HEK293 (cell line): ENCODE results near the gene CABP4.

Experiments
- CTCF ChIA-PET: fragments of 350-600 bp; formaldehyde crosslinking; extraction: SDS; loops from one replicate; lab custom pipeline; 2021; ENCODE audit warnings: antibody characterized with exemption; lab: Yijun Ruan, JAX
- POLR2A ChIA-PET: fragments of 300-600 bp; formaldehyde crosslinking; extraction: SDS; loops from one replicate; lab custom pipeline; 2020; ENCODE audit warnings: antibody characterized with exemption, inconsistent platforms; lab: Yijun Ruan, JAX
- H3K27ac ChIP-seq: fragments of 200-500 bp; sonication (Bioruptor generic); 2 replicates; pipeline ENCODE4 v1.5.1; 2014; ENCODE audit warnings: low read depth, low read length, control low read depth, inconsistent platforms; ENCODE audit errors: extremely low read depth
- H3K36me3 ChIP-seq, 2 experiments: fragments of 200-500 bp in 1 of 2; sonication (Bioruptor generic) in 1 of 2; 1 replicate in 1 of 2; 2 replicates in 1 of 2; pipeline ENCODE4 v1.5.1; 2014 to 2017; ENCODE audit warnings: inconsistent platforms in 2 of 2, low read length in 2 of 2; ENCODE audit not compliant: control insufficient read depth in 2 of 2, insufficient read depth in 1 of 2
- H3K4me1 ChIP-seq: fragments of 200-500 bp; sonication (Bioruptor generic); 2 replicates; pipeline ENCODE4 v1.5.1; 2014; ENCODE audit warnings: mild to moderate bottlenecking, low read length, inconsistent platforms; ENCODE audit not compliant: control insufficient read depth, insufficient read depth
- H3K4me3 ChIP-seq: 2 replicates; pipeline ENCODE4 v1.5.1; 2011; ENCODE audit warnings: low read depth, mild to moderate bottlenecking, control low read depth, low read length, moderate library complexity
- H3K9me3 ChIP-seq: fragments of 200-500 bp; sonication (Bioruptor generic); 2 replicates; pipeline ENCODE4 v1.5.1; 2014; ENCODE audit warnings: low read depth, low read length, inconsistent platforms; ENCODE audit not compliant: control insufficient read depth, insufficient read depth
- AEBP2 ChIP-seq: fragments of 450-650 bp; formaldehyde crosslinking; IDR thresholded peaks from 2 replicates; pipeline ENCODE4 v1.5.1; 2016; ENCODE audit warnings: missing biosample characterization, missing genetic modification characterization, borderline replicate concordance
- KLF16 ChIP-seq: fragments of 450-650 bp; formaldehyde crosslinking; IDR thresholded peaks from 2 replicates; pipeline ENCODE4 v1.5.1; 2017; ENCODE audit warnings: missing biosample characterization, missing genetic modification characterization
- KLF7 ChIP-seq: fragments of 450-650 bp; formaldehyde crosslinking; IDR thresholded peaks from 2 replicates; pipeline ENCODE4 v1.5.1; 2016; ENCODE audit warnings: missing biosample characterization, missing genetic modification characterization, borderline replicate concordance
- PRDM4 ChIP-seq: fragments of 450-650 bp; formaldehyde crosslinking; IDR thresholded peaks from 2 replicates; pipeline ENCODE4 v1.5.1; 2017; ENCODE audit warnings: missing biosample characterization, missing genetic modification characterization
- ZBTB48 ChIP-seq: fragments of 450-650 bp; formaldehyde crosslinking; IDR thresholded peaks from 2 replicates; pipeline ENCODE4 v1.5.1; 2016; ENCODE audit warnings: missing biosample characterization, missing genetic modification characterization
- ZNF114 ChIP-seq: fragments of 450-650 bp; formaldehyde crosslinking; IDR thresholded peaks from 2 replicates; pipeline ENCODE4 v1.5.0; 2017; ENCODE audit warnings: missing biosample characterization, missing genetic modification characterization
- ZNF138 ChIP-seq: fragments of 450-650 bp; formaldehyde crosslinking; IDR thresholded peaks from 2 replicates; pipeline ENCODE4 v1.5.1; 2016; ENCODE audit warnings: missing biosample characterization, missing genetic modification characterization, borderline replicate concordance
- ZNF146 ChIP-seq: fragments of 450-650 bp; formaldehyde crosslinking; IDR thresholded peaks from 2 replicates; pipeline ENCODE4 v1.5.1; 2016; ENCODE audit warnings: missing biosample characterization, missing genetic modification characterization
- ZNF266 ChIP-seq: fragments of 450-650 bp; formaldehyde crosslinking; IDR thresholded peaks from 2 replicates; pipeline ENCODE4 v1.5.1; 2016; ENCODE audit warnings: missing biosample characterization, missing genetic modification characterization, low read depth
- ZNF37A ChIP-seq: fragments of 450-650 bp; IDR thresholded peaks from 2 replicates; pipeline ENCODE4 v1.5.1; 2018; ENCODE audit warnings: missing biosample characterization, missing genetic modification characterization
- ZNF416 ChIP-seq: fragments of 450-650 bp; formaldehyde crosslinking; IDR thresholded peaks from 2 replicates; pipeline ENCODE4 v1.5.1; 2016; ENCODE audit warnings: missing biosample characterization, missing genetic modification characterization
- ZNF521 ChIP-seq: fragments of 450-650 bp; formaldehyde crosslinking; IDR thresholded peaks from 2 replicates; pipeline ENCODE4 v1.5.1; 2017; ENCODE audit warnings: missing biosample characterization, mild to moderate bottlenecking, missing genetic modification characterization
- ZNF529 ChIP-seq: fragments of 450-650 bp; formaldehyde crosslinking; IDR thresholded peaks from 2 replicates; pipeline ENCODE4 v1.5.1; 2017; ENCODE audit warnings: missing genetic modification characterization, missing biosample characterization; ENCODE audit not compliant: insufficient replicate concordance
- ZNF549 ChIP-seq: fragments of 450-650 bp; IDR thresholded peaks from 2 replicates; pipeline ENCODE4 v1.5.1; 2018; ENCODE audit warnings: missing biosample characterization, missing genetic modification characterization, mild to moderate bottlenecking, inconsistent platforms, moderate library complexity
- ZNF610 ChIP-seq: fragments of 450-650 bp; formaldehyde crosslinking; IDR thresholded peaks from 2 replicates; pipeline ENCODE4 v1.5.1; 2016; ENCODE audit warnings: missing biosample characterization, missing genetic modification characterization, borderline replicate concordance
- ZNF707 ChIP-seq: fragments of 450-650 bp; formaldehyde crosslinking; IDR thresholded peaks from 2 replicates; pipeline ENCODE4 v1.5.1; 2016; ENCODE audit warnings: missing biosample characterization, missing genetic modification characterization
- ZNF792 ChIP-seq: fragments of 450-650 bp; formaldehyde crosslinking; IDR thresholded peaks from 2 replicates; pipeline ENCODE4 v1.5.1; 2016; ENCODE audit warnings: missing biosample characterization, missing genetic modification characterization
- ZNF843 ChIP-seq: fragments of 450-650 bp; formaldehyde crosslinking; IDR thresholded peaks from 2 replicates; pipeline ENCODE4 v1.5.1; 2016; ENCODE audit warnings: missing biosample characterization, missing genetic modification characterization

CABP4 gene

GRCh38 chr11:67449116-67449844 is 5.9 kb upstream of the CABP4 start (continued):
- TF ChIP-seq ZNF529 (tag by site-specific recombination) = no peak
- TF ChIP-seq ZNF146 (tag by site-specific recombination) = no peak
- TF ChIP-seq KLF16 (tag by site-specific recombination) = no peak
- no peak for TF ChIP-seq PRDM4 (tag by site-specific recombination)
- no peak for TF ChIP-seq ZNF37A

GRCh38 chr11:67450796-67451657 is 4.1 kb upstream of the CABP4 start:
- ChIA-PET CTCF (interaction anchor here (0.6 to 0.7 kb wide), 3 partner anchors 10 to 181 kb away, joined by 3 to 4 read pairs (median 4); no protein-coding TSS in a partner anchor), POLR2A (interaction anchor here (1.8 kb wide), 1 partner anchor 14 kb away, joined by 4 read pairs; the partner anchor contains the start of gene PTPRCAP)
- Histone ChIP-seq H3K4me1 (no peaks in the 10 kb centered on the region), H3K4me3 (no peak overlapping the region), H3K9me3 (no peaks in the 10 kb centered on the region), H3K36me3 (no peaks in the 10 kb centered on the region), H3K27ac (no peak overlapping the region)
- no peak for TF ChIP-seq ZNF549
- no peak for TF ChIP-seq PRDM4 (tag by site-specific recombination)
- TF ChIP-seq ZNF138 = no peak
- TF ChIP-seq ZNF416 (tag by site-specific recombination) = no peak
- no peak for TF ChIP-seq ZNF610
- TF ChIP-seq AEBP2 (tag by site-specific recombination) = no peak
- TF ChIP-seq ZNF266 (tag by site-specific recombination) = no peak
- TF ChIP-seq ZBTB48 (tag by site-specific recombination) = no peak
- no peak for TF ChIP-seq ZNF114
- no peak for TF ChIP-seq ZNF792 (tag by site-specific recombination)
- TF ChIP-seq ZNF521 (tag by site-specific recombination) = no peak
- no peak for TF ChIP-seq KLF7 (tag by site-specific recombination)
- no peak for TF ChIP-seq ZNF707 (tag by site-specific recombination)
- no peak for TF ChIP-seq ZNF843 (tag by site-specific recombination)
